ENCODE measurements around the gene KCNIP1. TPM values are rescaled to one million over a fixed set of nuclear protein-coding genes. Genes with fewer than 3 reads are reported as not detected.

Gene KCNIP1
- polyA plus RNA-seq, 1 donor (not counting 4 experiments of a cell fraction or from before 2014, with no cell fraction given): not detected

GRCh38 chr5:170552621-170553115 lies 48.8 kb downstream of the KCNIP1 start:
- Histone ChIP-seq H3K4me3 (ENCODE audit: control insufficient read depth in 2 of 3, extremely low read depth in 1 of 3, insufficient read depth in 2 of 3, low read depth in 1 of 3, low read length in 3 of 3) (no peak overlapping the region), H3K27me3 (ENCODE audit: control insufficient read depth, extremely low read depth, insufficient read depth, low read length) (no peaks in the 10 kb centered on the region), H2AFZ (ENCODE audit: control insufficient read depth, low read length) (no peak overlapping the region), H3K9ac (ENCODE audit: control insufficient read depth, extremely low read depth, insufficient read depth, low read length) (no peak overlapping the region), H3K9me1 (ENCODE audit: control insufficient read depth, extremely low read depth, insufficient read depth, low read length) (no peaks in the 10 kb centered on the region), H3K4me1 (ENCODE audit: control insufficient read depth, extremely low read depth, insufficient read depth, low read length) (no peaks in the 10 kb centered on the region), H3K79me2 (ENCODE audit: control insufficient read depth, insufficient read depth, low read length) (no peaks in the 10 kb centered on the region), H3K27ac (ENCODE audit: control insufficient read depth, insufficient read depth, low read length) (no peak overlapping the region), H4K20me1 (ENCODE audit: control insufficient read depth, extremely low read depth, insufficient read depth, low read length) (no peaks in the 10 kb centered on the region), H3K36me3 (ENCODE audit: control insufficient read depth in 2 of 2, extremely low read depth in 1 of 2, insufficient read depth in 2 of 2, low read length in 2 of 2) (no peaks in the 10 kb centered on the region), H3K4me2 (ENCODE audit: control insufficient read depth, extremely low read depth, insufficient read depth, low read depth, low read length) (no peak overlapping the region), H3K9me3 (ENCODE audit: control insufficient read depth, low read depth, low read length) (no peaks in the 10 kb centered on the region)
- FAIRE-seq: no peak
- dilution Hi-C loops (cut with MboI; ENCODE audit: extremely low pct_ligation_motif_present, low sequenced_read_pairs): no loop called here
- TF ChIP-seq CTCF (optimal IDR thresholded peaks at IDR 0.05 in 1 of 3, IDR thresholded peaks at IDR 0.05 in 1 of 3, conservative IDR thresholded peaks at IDR 0.05 in 1 of 3; ENCODE audit: extremely low read depth in 1 of 3, insufficient read depth in 2 of 3, low read length in 3 of 3) (no peak), EZH2 (IDR thresholded peaks at IDR 0.05; ENCODE audit: low read length) (no peak)
- no peak for DNase-seq (ENCODE audit: low read depth, low spot score)

DNA sequence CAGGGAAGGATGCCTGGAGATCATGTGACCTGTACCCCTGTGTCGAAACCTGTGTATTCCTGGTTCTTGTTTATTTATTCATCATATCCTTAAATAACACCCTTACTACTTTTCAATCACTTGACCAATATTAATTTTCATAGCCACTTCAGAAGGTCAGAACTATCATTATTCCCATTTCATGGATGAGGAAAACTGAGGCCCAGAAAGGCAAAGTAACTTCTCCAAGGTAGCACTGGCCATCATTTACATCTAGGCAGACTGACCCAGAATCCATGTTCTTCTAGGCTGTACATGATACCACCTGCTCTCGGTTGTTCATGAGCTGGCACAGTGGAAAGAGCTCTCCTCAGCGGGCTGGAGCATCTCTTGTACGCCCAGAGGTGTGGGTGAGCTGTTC lies 49.4 kb downstream of the KCNIP1 start:
- dilution Hi-C loops (cut with MboI; ENCODE audit: extremely low pct_ligation_motif_present, low sequenced_read_pairs): no loop called here
- Histone ChIP-seq H3K4me3 (ENCODE audit: control insufficient read depth in 2 of 3, extremely low read depth in 1 of 3, insufficient read depth in 2 of 3, low read depth in 1 of 3, low read length in 3 of 3) (no peak overlapping the region), H2AFZ (ENCODE audit: control insufficient read depth, low read length) (no peak overlapping the region), H4K20me1 (ENCODE audit: control insufficient read depth, extremely low read depth, insufficient read depth, low read length) (no peaks in the 10 kb centered on the region), H3K9me3 (ENCODE audit: control insufficient read depth, low read depth, low read length) (no peaks in the 10 kb centered on the region), H3K36me3 (ENCODE audit: control insufficient read depth in 2 of 2, extremely low read depth in 1 of 2, insufficient read depth in 2 of 2, low read length in 2 of 2) (no peaks in the 10 kb centered on the region), H3K4me1 (ENCODE audit: control insufficient read depth, extremely low read depth, insufficient read depth, low read length) (no peaks in the 10 kb centered on the region), H3K27me3 (ENCODE audit: control insufficient read depth, extremely low read depth, insufficient read depth, low read length) (no peaks in the 10 kb centered on the region), H3K27ac (ENCODE audit: control insufficient read depth, insufficient read depth, low read length) (no peak overlapping the region), H3K79me2 (ENCODE audit: control insufficient read depth, insufficient read depth, low read length) (no peaks in the 10 kb centered on the region), H3K9ac (ENCODE audit: control insufficient read depth, extremely low read depth, insufficient read depth, low read length) (no peak overlapping the region), H3K4me2 (ENCODE audit: control insufficient read depth, extremely low read depth, insufficient read depth, low read depth, low read length) (no peak overlapping the region), H3K9me1 (ENCODE audit: control insufficient read depth, extremely low read depth, insufficient read depth, low read length) (no peaks in the 10 kb centered on the region)
- no peak for DNase-seq (ENCODE audit: low read depth, low spot score)
- FAIRE-seq: no peak
- TF ChIP-seq EZH2 (IDR thresholded peaks at IDR 0.05; ENCODE audit: low read length): no peak
- TF ChIP-seq CTCF (optimal IDR thresholded peaks at IDR 0.05 in 1 of 3, IDR thresholded peaks at IDR 0.05 in 1 of 3, conservative IDR thresholded peaks at IDR 0.05 in 1 of 3; ENCODE audit: extremely low read depth in 1 of 3, insufficient read depth in 2 of 3, low read length in 3 of 3): no peak

Data from keratinocyte (primary cell).